RWPE2 (cell line): Measurements from ENCODE around the gene EIF6.

ENCODE experiments used
- ATAC-seq: fragments of 200-7000 bp; cut with Tn5 transposase; 3 replicates; pipeline ENCODE4 v1.9.1; 2021; ENCODE audit warnings: low read depth
- DNase-seq: peaks from one replicate; pipeline ENCODE4 v3.0.0-alpha.2; 2020; ENCODE audit warnings: low spot score
- H3K27ac ChIP-seq: fragments of 450-650 bp; 2 replicates; pipeline ENCODE4 v1.5.1; 2017; ENCODE audit warnings: mild to moderate bottlenecking; ENCODE audit not compliant: poor library complexity, severe bottlenecking
- H3K27me3 ChIP-seq: fragments of 250-450 bp; sonication (Bioruptor Pico); 2 replicates; pipeline ENCODE4 v1.5.1; 2021; ENCODE audit warnings: mild to moderate bottlenecking, moderate library complexity; ENCODE audit not compliant: insufficient read depth, poor library complexity, severe bottlenecking
- H3K36me3 ChIP-seq: fragments of 250-450 bp; sonication (Bioruptor Pico); 2 replicates; pipeline ENCODE4 v1.5.1; 2020; ENCODE audit warnings: low read depth, mild to moderate bottlenecking, moderate library complexity
- H3K4me1 ChIP-seq: fragments of 250-450 bp; sonication (Bioruptor Pico); 2 replicates; pipeline ENCODE4 v1.5.1; 2021; ENCODE audit warnings: mild to moderate bottlenecking, moderate library complexity; ENCODE audit not compliant: insufficient read depth, poor library complexity, severe bottlenecking
- H3K4me3 ChIP-seq: fragments of 250-450 bp; sonication (Bioruptor Pico); 2 replicates; pipeline ENCODE4 v1.5.1; 2021; ENCODE audit warnings: mild to moderate bottlenecking, moderate library complexity; ENCODE audit not compliant: severe bottlenecking
- H3K9me3 ChIP-seq: fragments of 250-450 bp; sonication (Bioruptor Pico); 2 replicates; pipeline ENCODE4 v1.5.1; 2021; ENCODE audit warnings: mild to moderate bottlenecking, moderate library complexity; ENCODE audit not compliant: severe bottlenecking
- TF ChIP-seq, protein P1 (sequence below): fragments of 450-650 bp; IDR thresholded peaks from one replicate; pipeline ENCODE4 v1.5.1; 2017; ENCODE audit warnings: mild to moderate bottlenecking, moderate library complexity; ENCODE audit not compliant: poor library complexity, severe bottlenecking

The EIF6 gene

DNA sequence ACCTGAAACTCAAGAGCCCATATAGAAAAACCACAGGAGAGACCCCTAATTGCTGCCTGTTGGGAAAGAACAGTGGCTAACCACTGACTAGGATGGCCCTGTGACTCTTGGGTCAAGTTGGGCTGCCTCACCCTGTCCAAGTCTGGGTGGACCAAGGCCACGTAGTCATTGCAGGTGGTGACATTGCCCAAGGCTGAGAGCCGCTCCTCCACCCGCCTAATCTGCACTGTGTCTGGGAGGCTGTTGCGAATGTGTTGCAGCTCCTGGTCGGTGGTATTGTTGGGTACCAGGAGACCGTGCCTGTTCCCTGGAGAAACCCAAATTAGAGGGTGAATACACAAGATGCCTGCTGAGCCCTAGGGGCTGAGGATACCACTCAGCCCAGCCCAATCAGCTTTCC is 4.0 kb downstream of the EIF6 start:
- no peak for ATAC-seq
- TF ChIP-seq, protein P1, sequence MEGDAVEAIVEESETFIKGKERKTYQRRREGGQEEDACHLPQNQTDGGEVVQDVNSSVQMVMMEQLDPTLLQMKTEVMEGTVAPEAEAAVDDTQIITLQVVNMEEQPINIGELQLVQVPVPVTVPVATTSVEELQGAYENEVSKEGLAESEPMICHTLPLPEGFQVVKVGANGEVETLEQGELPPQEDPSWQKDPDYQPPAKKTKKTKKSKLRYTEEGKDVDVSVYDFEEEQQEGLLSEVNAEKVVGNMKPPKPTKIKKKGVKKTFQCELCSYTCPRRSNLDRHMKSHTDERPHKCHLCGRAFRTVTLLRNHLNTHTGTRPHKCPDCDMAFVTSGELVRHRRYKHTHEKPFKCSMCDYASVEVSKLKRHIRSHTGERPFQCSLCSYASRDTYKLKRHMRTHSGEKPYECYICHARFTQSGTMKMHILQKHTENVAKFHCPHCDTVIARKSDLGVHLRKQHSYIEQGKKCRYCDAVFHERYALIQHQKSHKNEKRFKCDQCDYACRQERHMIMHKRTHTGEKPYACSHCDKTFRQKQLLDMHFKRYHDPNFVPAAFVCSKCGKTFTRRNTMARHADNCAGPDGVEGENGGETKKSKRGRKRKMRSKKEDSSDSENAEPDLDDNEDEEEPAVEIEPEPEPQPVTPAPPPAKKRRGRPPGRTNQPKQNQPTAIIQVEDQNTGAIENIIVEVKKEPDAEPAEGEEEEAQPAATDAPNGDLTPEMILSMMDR, result no peak
- H3K9me3 ChIP-seq, result no peaks in the 10 kb centered on the region
- no peaks in the 10 kb centered on the region for H3K27me3 ChIP-seq
- H3K36me3 ChIP-seq, result peaks cover 79% of the 10 kb centered on the region
- peak; percentile 76 for DNase-seq
- H3K27ac ChIP-seq, result peak overlapping the region; percentile 88
- H3K4me3 ChIP-seq, result no peak overlapping the region
- H3K4me1 ChIP-seq, result peaks cover 43% of the 10 kb centered on the region

DNA sequence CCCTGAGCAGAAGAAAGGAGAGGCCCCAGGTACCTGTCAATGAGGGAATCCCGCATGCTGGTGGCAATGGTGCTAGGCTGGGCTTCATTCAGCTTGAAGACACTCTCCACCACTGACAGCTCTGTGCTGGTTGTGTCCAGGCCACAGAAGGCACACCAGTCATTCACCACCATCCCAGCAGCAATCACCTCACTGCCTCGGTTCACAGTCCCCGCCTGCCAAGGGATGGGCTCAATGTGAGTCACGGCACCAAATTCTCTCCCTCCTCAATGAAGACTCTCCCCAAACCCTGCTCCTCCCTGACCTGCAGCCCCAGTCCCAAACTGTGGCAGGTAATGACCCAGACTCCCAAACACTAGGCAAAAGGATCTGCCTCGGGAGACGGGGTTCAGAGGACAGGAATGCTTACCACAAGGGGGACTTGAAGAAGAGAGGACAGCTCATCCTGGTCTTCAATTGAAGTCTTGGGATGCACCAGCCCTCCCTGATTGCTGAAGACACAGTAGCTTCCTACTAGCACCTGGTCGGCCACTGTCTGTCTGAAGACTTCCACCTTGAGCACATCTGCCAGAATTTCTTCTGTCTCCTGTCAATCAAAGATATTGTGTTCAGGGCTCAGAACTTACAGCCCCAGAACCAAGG is 4.9 kb downstream of the EIF6 start:
- Histone ChIP-seq H3K27me3 (no peaks in the 10 kb centered on the region), H3K4me1 (peaks cover 43% of the 10 kb centered on the region), H3K9me3 (no peaks in the 10 kb centered on the region), H3K36me3 (peaks cover 80% of the 10 kb centered on the region), H3K27ac (peak overlapping the region; percentile 88), H3K4me3 (no peak overlapping the region)
- DNase-seq (peak; percentile 76), ATAC-seq (no peak)
- TF ChIP-seq, protein P1, result no peak

DNA sequence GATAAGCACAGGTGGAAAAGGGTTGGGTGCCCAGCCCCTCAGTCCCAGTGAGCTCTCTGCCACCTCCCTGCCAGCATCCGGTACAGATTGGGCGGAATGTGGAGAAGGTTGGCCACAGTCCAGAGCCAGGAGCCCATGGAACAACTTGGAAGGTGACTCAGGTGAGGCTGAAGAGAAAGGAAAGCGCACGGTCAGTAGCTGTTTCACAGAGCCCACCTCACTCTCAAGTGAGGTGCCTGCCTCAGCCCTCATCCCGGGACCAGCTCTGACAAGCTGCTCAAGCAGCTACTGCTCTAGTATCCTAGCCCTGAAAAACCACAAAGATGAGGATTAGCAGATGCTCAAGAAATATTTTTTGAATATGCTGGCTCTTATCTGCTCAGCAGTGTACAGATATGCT is 5.5 kb downstream of the EIF6 start:
- H3K4me3 ChIP-seq, result no peak overlapping the region
- TF ChIP-seq, protein P1, result no peak

DNA sequence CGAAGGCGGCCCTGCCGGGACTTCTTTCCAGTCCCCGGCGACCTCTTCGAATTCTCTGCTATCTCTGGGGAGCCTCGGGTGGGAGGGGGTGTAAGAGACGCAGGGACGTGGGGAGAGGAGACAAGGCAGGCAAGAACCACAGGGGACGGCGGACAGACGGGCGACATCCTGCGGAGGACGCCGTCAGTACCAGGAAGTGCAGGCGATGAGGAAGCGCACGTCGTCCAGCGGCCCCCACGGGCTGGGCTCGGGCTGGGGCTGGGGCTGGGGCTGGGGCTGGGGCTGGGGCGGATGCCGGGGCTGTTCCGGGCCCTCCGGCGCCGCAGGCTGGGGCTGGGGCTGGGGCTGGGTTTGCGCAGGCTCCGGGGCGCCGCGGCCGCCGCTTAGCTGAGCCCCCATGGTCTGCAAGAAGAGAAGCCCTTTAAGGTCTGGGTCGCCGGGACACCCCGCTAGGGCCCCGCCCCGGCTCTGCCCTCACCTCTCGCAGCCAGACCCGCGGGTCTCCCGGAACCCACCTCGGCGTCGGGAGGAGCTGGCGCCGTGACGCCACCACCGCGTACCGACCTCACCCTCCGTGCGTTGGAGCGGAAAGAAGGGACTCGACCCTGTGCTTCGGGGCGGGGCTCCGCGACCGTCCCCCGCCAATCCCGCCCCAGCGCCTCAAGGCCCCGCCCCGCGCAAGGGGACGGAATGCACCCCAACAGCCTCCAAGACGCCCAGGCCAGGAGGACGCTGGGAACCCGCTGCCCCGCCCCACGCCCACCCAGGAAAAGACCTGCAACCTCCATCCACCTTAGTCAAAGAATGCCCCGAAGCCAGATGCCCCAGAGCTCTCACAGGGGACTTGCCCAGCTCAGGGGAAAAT is 6.8 kb downstream of the EIF6 start, which contains the start of gene MMP24OS:
TSS of gene MMP24OS (minus strand) at position 592 of the 865 bp plus-strand sequence. CDS start at position 399, 193 bp downstream.
- Histone ChIP-seq H3K36me3 (peaks cover 67% of the 10 kb centered on the region), H3K27ac (peak within 1 kb of the TSS; percentile 88), H3K4me3 (peak within 1 kb of the TSS; percentile 60), H3K4me1 (peaks cover 35% of the 10 kb centered on the region), H3K9me3 (no peaks in the 10 kb centered on the region), H3K27me3 (no peaks in the 10 kb centered on the region)
- ATAC-seq (peak; percentile 78), DNase-seq (peak; percentile 99)
- TF ChIP-seq, protein P1, result peak; percentile 81

More for the DNA sequence above, 5.5 kb downstream of the EIF6 start:
- peak; percentile 98 for DNase-seq
- ATAC-seq, result peak; percentile 48
- peaks cover 43% of the 10 kb centered on the region for H3K4me1 ChIP-seq
- peaks cover 80% of the 10 kb centered on the region for H3K36me3 ChIP-seq
- H3K27ac ChIP-seq, result peak overlapping the region; percentile 88
- no peaks in the 10 kb centered on the region for H3K9me3 ChIP-seq
- H3K27me3 ChIP-seq, result no peaks in the 10 kb centered on the region
